ENCODE data around the gene OR12D1. TPM values are rescaled to one million over a fixed set of nuclear protein-coding genes. Genes with fewer than 3 reads are reported as not detected.

OR12D1 gene
- total RNA-seq, 4 donors from 2014 or later, result not detected

GRCh38 chr6:29447670-29448069 lies 32.9 kb downstream of the OR12D1 start:
- 67 to 89% methylated on average over 1 of the region's 1 CpG for WGBS, 2 donors
- no peak for TF ChIP-seq POLR2A (IDR thresholded peaks at IDR 0.05)
- TF ChIP-seq EP300 (IDR thresholded peaks at IDR 0.05), result no peak
- TF ChIP-seq CTCF (IDR thresholded peaks at IDR 0.05), result no peak

GRCh38 chr6:29451471-29452193 lies 36.9 kb downstream of the OR12D1 start:
- H3K27ac ChIP-seq, result no peak overlapping the region
- WGBS, 2 donors, result 78 to 84% methylated on average over 3 of the region's 3 CpGs
- TF ChIP-seq POLR2A (IDR thresholded peaks at IDR 0.05) (no peak), CTCF (IDR thresholded peaks at IDR 0.05) (no peak), EP300 (IDR thresholded peaks at IDR 0.05) (no peak)
- no peak for DNase-seq (ENCODE audit: low spot score in 2 of 2)
- no peaks in the 10 kb centered on the region for H3K9me3 ChIP-seq
- no peaks in the 10 kb centered on the region for H3K27me3 ChIP-seq
- no peak overlapping the region for H3K4me3 ChIP-seq
- no peaks in the 10 kb centered on the region for H3K36me3 ChIP-seq
- H3K4me1 ChIP-seq, result no peaks in the 10 kb centered on the region

More at GRCh38 chr6:29447670-29448069, 32.9 kb downstream of the OR12D1 start:
- H3K36me3 ChIP-seq, result no peaks in the 10 kb centered on the region
- no peak for DNase-seq (ENCODE audit: low spot score in 2 of 2)
- no peaks in the 10 kb centered on the region for H3K27me3 ChIP-seq
- no peaks in the 10 kb centered on the region for H3K9me3 ChIP-seq
- no peak overlapping the region for H3K4me3 ChIP-seq
- no peaks in the 10 kb centered on the region for H3K4me1 ChIP-seq
- H3K27ac ChIP-seq, result no peak overlapping the region

GRCh38 chr6:29456971-29457370 lies 42.2 kb downstream of the OR12D1 start, which contains the start of the genes OR11A1 and OR2H1:
OR11A1 (minus strand) TSS chr6:29457071; CDS start chr6:29427641, 29,430 bp downstream.
OR2H1 (plus strand) TSS chr6:29457155; CDS start chr6:29461770, 4,615 bp downstream.
- H3K4me1 ChIP-seq, result no peaks in the 10 kb centered on the region
- 35 to 53% methylated on average over 2 of the region's 2 CpGs for WGBS, 2 donors
- H3K36me3 ChIP-seq, result no peaks in the 10 kb centered on the region
- DNase-seq (ENCODE audit: low spot score in 2 of 2), result no peak
- H3K27ac ChIP-seq, result no peak within 1 kb of the TSS
- H3K4me3 ChIP-seq, result no peak within 1 kb of the TSS
- H3K9me3 ChIP-seq, result no peaks in the 10 kb centered on the region
- H3K27me3 ChIP-seq, result no peaks in the 10 kb centered on the region
- TF ChIP-seq POLR2A (IDR thresholded peaks at IDR 0.05) (no peak), EP300 (IDR thresholded peaks at IDR 0.05) (no peak), CTCF (IDR thresholded peaks at IDR 0.05) (no peak)

GRCh38 chr6:29461021-29461814 lies 46.5 kb downstream of the OR12D1 start:
- no peaks in the 10 kb centered on the region for H3K36me3 ChIP-seq
- 80 to 82% methylated on average over 5 of the region's 5 CpGs for WGBS, 2 donors
- no peaks in the 10 kb centered on the region for H3K9me3 ChIP-seq
- no peak overlapping the region for H3K27ac ChIP-seq
- DNase-seq (ENCODE audit: low spot score in 2 of 2), result no peak
- TF ChIP-seq EP300 (IDR thresholded peaks at IDR 0.05) (no peak), CTCF (IDR thresholded peaks at IDR 0.05) (no peak), POLR2A (IDR thresholded peaks at IDR 0.05) (no peak)
- H3K27me3 ChIP-seq, result no peaks in the 10 kb centered on the region
- no peak overlapping the region for H3K4me3 ChIP-seq
- no peaks in the 10 kb centered on the region for H3K4me1 ChIP-seq

GRCh38 chr6:29462022-29462421 lies 47.3 kb downstream of the OR12D1 start:
- Histone ChIP-seq H3K4me1 (no peaks in the 10 kb centered on the region), H3K27ac (no peak overlapping the region), H3K27me3 (no peaks in the 10 kb centered on the region), H3K36me3 (no peaks in the 10 kb centered on the region), H3K9me3 (no peaks in the 10 kb centered on the region), H3K4me3 (no peak overlapping the region)
- no peak for DNase-seq (ENCODE audit: low spot score in 2 of 2)
- TF ChIP-seq POLR2A (IDR thresholded peaks at IDR 0.05) (no peak), CTCF (IDR thresholded peaks at IDR 0.05) (no peak), EP300 (IDR thresholded peaks at IDR 0.05) (no peak)
- WGBS, 2 donors, result 82 to 86% methylated on average over 6 of the region's 6 CpGs
